Pancreas (tissue), 10 donors: Measurements from ENCODE around the gene ZNF496. TPM values are rescaled to one million over a fixed set of nuclear protein-coding genes. Genes with fewer than 3 reads are reported as not detected.

ENCODE experiments used
- ATAC-seq, 4 donors: fragments of 200-7000 bp; cut with Tn5 transposase; one replicate each; pipeline versions ENCODE4 v1.8.0 to v1.9.1; 2020; ENCODE audit warnings: mild to moderate bottlenecking in 4 of 4, moderate library complexity in 4 of 4
- DNase-seq, 6 donors: peaks; one replicate each; pipeline ENCODE4 v3.0.0-alpha.2; 2020
- FAIRE-seq: peaks from 2 replicates; lab custom pipeline; 2012; peaks lifted over from hg19 to GRCh38; lab: Jason Lieb, UNC
- H3K27ac ChIP-seq, 4 donors: fragments of 200-600 bp; sonication (generic); 1 replicate in 3 of 4; 2 replicates in 1 of 4; pipeline versions ENCODE4 v1.5.0 to v1.8.0; 2020
- H3K27me3 ChIP-seq, 4 donors: fragments of 200-600 bp; one replicate each; pipeline ENCODE4 v1.8.0; 2021
- H3K36me3 ChIP-seq, 3 donors: fragments of 200-600 bp; sonication (generic) in 1 of 3; one replicate each; pipeline versions ENCODE4 v1.5.0 to v1.8.0; 2020 to 2021
- H3K4me1 ChIP-seq, 3 donors: fragments of 200-600 bp; one replicate each; pipeline ENCODE4 v1.8.0; 2021
- H3K4me3 ChIP-seq, 4 donors: fragments of 200-600 bp; sonication (generic) in 2 of 4; one replicate each; pipeline versions ENCODE4 v1.5.0 to v1.8.0; 2020 to 2021
- H3K9me3 ChIP-seq, 4 donors: fragments of 200-600 bp; one replicate each; pipeline ENCODE4 v1.8.0; 2021
- CTCF ChIP-seq, 4 donors: fragments of 200-600 bp; sonication (generic) in 3 of 4; IDR thresholded peaks; one replicate each; pipeline versions ENCODE4 v1.5.0 to v1.8.0; 2021; ENCODE audit warnings: antibody characterized with exemption in 4 of 4
- WGBS, 2 donors: extraction: QIAGEN DNeasy Blood & Tissue Kit; methylation state at CpG; one replicate each; pipeline ENCODE4 v1.1.7; 2013; 5-methylcytosine and 5-hydroxymethylcytosine counted together
- intact Hi-C, 3 donors: fragments of 100-400 bp; cut with DNase I; formaldehyde crosslinking; loops; one replicate each; pipeline versions ENCODE4 v1.11.1 to v1.14.2; 2022
- polyA plus RNA-seq, 2 donors: library from polyadenylated mRNA; stranded (reverse); fragments of 200-250 nt; gene quantifications; one replicate each; pipeline ENCODE4 v1.2.3, GENCODE V29; 2013
- total RNA-seq, 6 donors: library from RNA; stranded (reverse); fragmentation: NEBNext Ultra II Directional in 4 of 6; extraction: Animal tissue kit (Norgen Biotek cat#: 25700) in 4 of 6; gene quantifications; one replicate each; pipeline versions ENCODE4 v1.2.1 to v1.2.4, GENCODE V29; 2021 to 2023
- donor health status: healthy with polysubstance abuse.
- donor health status: DM: no; HTN: no; CAD: no; lungs with moderate emphysema.
- donor health status: DM: no; HTN: no; CAD: no.
- donor health status: control.
- donor health status: control.
- donor health status: Bipolar disorder and iron deficiency.
- donor health status: DM: yes; HTN: yes; CAD: no.
- donor health status: DM: no; HTN: no; CAD: no.
- donor health status: DM: no; HTN: no; CAD: no.
- donor health status: DM: yes; HTN: yes; CAD: no.

The ZNF496 gene
- total and polyA plus RNA-seq, 8 donors, result 11.4 to 24.4 (median 18.8) TPM

GRCh38 chr1:247273013-247273412 is 58.7 kb downstream of the ZNF496 start:
- TF ChIP-seq CTCF (IDR thresholded peaks at IDR 0.05), result no peak
- Histone ChIP-seq H3K4me1 (no peaks in the 10 kb centered on the region), H3K27me3 (no peaks in the 10 kb centered on the region), H3K4me3 (no peak overlapping the region), H3K36me3 (no peaks in the 10 kb centered on the region), H3K27ac (no peak overlapping the region), H3K9me3 (no peaks in the 10 kb centered on the region)
- ATAC-seq, result no peak
- intact Hi-C loops, result no loop called here
- no peak for DNase-seq
- FAIRE-seq, result no peak
- 54 to 73% methylated on average over 1 of the region's 1 CpG for WGBS, 2 donors

GRCh38 chr1:247270003-247270402 is 61.7 kb downstream of the ZNF496 start:
- FAIRE-seq (no peak), ATAC-seq (no peak), DNase-seq (no peak)
- Histone ChIP-seq H3K27ac (no peak overlapping the region), H3K4me1 (no peaks in the 10 kb centered on the region), H3K9me3 (no peaks in the 10 kb centered on the region), H3K27me3 (no peaks in the 10 kb centered on the region), H3K4me3 (no peak overlapping the region), H3K36me3 (no peaks in the 10 kb centered on the region)
- WGBS, 2 donors, result 45 to 51% methylated on average over 1 of the region's 1 CpG
- no peak for TF ChIP-seq CTCF (IDR thresholded peaks at IDR 0.05)
- intact Hi-C loops, result no loop called here

GRCh38 chr1:247269133-247269532 is 62.5 kb downstream of the ZNF496 start:
- no peak overlapping the region for H3K4me3 ChIP-seq
- no peak overlapping the region for H3K27ac ChIP-seq
- H3K36me3 ChIP-seq, result no peaks in the 10 kb centered on the region
- no peaks in the 10 kb centered on the region for H3K4me1 ChIP-seq
- no peaks in the 10 kb centered on the region for H3K9me3 ChIP-seq
- intact Hi-C loops, result no loop called here
- DNase-seq (no peak), FAIRE-seq (no peak), ATAC-seq (no peak)
- TF ChIP-seq CTCF (IDR thresholded peaks at IDR 0.05), result no peak
- no peaks in the 10 kb centered on the region for H3K27me3 ChIP-seq

- FAIRE-seq, result no peak
These were observed 63.1 kb downstream of the ZNF496 start for GRCh38 chr1:247268390-247269045.

More at GRCh38 chr1:247268390-247269045, 63.1 kb downstream of the ZNF496 start:
- intact Hi-C loops, result no loop called here
- WGBS, 2 donors, result 31 to 33% methylated on average over 2 of the region's 2 CpGs
- no peak for ATAC-seq
- H3K27ac ChIP-seq, result no peak overlapping the region
- no peaks in the 10 kb centered on the region for H3K9me3 ChIP-seq
- no peaks in the 10 kb centered on the region for H3K27me3 ChIP-seq
- no peaks in the 10 kb centered on the region for H3K36me3 ChIP-seq
- TF ChIP-seq CTCF (IDR thresholded peaks at IDR 0.05), result no peak
- DNase-seq, result no peak
- H3K4me1 ChIP-seq, result no peaks in the 10 kb centered on the region
- no peak overlapping the region for H3K4me3 ChIP-seq
